HepG2 (cell line): ENCODE measurements around the gene PRR30. TPM values are rescaled to one million over a fixed set of nuclear protein-coding genes. Genes with fewer than 3 reads are reported as not detected.

Source experiments
- JUN ChIP-seq: sonication (generic); formaldehyde crosslinking; IDR thresholded peaks from 2 replicates; pipeline ENCODE4 v1.4.0; 2020; ENCODE audit warnings: mild to moderate bottlenecking, missing genetic modification reagents
- MZF1 ChIP-seq: sonication (generic); formaldehyde crosslinking; IDR thresholded peaks from 2 replicates; pipeline ENCODE4 v1.8.1; 2023; ENCODE audit warnings: mild to moderate bottlenecking, missing genetic modification reagents, borderline replicate concordance
- NR2C2 ChIP-seq: sonication (generic); formaldehyde crosslinking; IDR thresholded peaks from 2 replicates; pipeline ENCODE4 v1.4.0; 2020; ENCODE audit warnings: missing genetic modification reagents, mild to moderate bottlenecking, moderate library complexity, borderline replicate concordance
- PHF8 ChIP-seq: sonication (generic); formaldehyde crosslinking; IDR thresholded peaks from 2 replicates; pipeline ENCODE4 v1.5.0; 2020; ENCODE audit warnings: missing genetic modification reagents
- SIX4 ChIP-seq: sonication (generic); formaldehyde crosslinking; IDR thresholded peaks from 2 replicates; pipeline ENCODE4 v1.4.0; 2020; ENCODE audit warnings: missing genetic modification reagents
- SOX5 ChIP-seq: IDR thresholded peaks from 2 replicates; pipeline ENCODE4 v1.6.1; 2016; ENCODE audit warnings: borderline replicate concordance
- SOX6 ChIP-seq, 2 experiments: fragments of 450-650 bp in 1 of 2; sonication (generic) in 1 of 2; formaldehyde crosslinking in 1 of 2; IDR thresholded peaks; 2 replicates each; pipeline versions ENCODE4 v1.4.0 to v1.6.1; 2017 to 2020; ENCODE audit warnings: antibody characterized with exemption in 1 of 2, mild to moderate bottlenecking in 1 of 2, missing genetic modification reagents in 1 of 2
- TCF12 ChIP-seq, 2 experiments: fragments of 450-650 bp in 1 of 2; sonication (generic) in 1 of 2; formaldehyde crosslinking in 1 of 2; IDR thresholded peaks; 2 replicates each; pipeline versions ENCODE4 v1.6.1 to v1.8.0; 2017 to 2022; ENCODE audit warnings: antibody characterized with exemption in 1 of 2, mild to moderate bottlenecking in 1 of 2, missing genetic modification reagents in 1 of 2, moderate library complexity in 1 of 2
- ZNF773 ChIP-seq: sonication (generic); formaldehyde crosslinking; IDR thresholded peaks from 2 replicates; pipeline ENCODE4 v1.4.0; 2020; ENCODE audit warnings: missing genetic modification reagents, borderline replicate concordance
- ZNF841 ChIP-seq: sonication (generic); formaldehyde crosslinking; IDR thresholded peaks from 2 replicates; pipeline ENCODE4 v1.8.1; 2023; ENCODE audit warnings: missing genetic modification reagents, borderline replicate concordance
- ZNF878 ChIP-seq: sonication (generic); formaldehyde crosslinking; IDR thresholded peaks from 2 replicates; pipeline ENCODE4 v1.8.1; 2023; ENCODE audit warnings: mild to moderate bottlenecking, missing genetic modification reagents, moderate library complexity
- ZSCAN21 ChIP-seq: sonication (generic); formaldehyde crosslinking; IDR thresholded peaks from 2 replicates; pipeline ENCODE4 v1.8.0; 2022; ENCODE audit warnings: mild to moderate bottlenecking, missing genetic modification reagents, moderate library complexity, borderline replicate concordance
- polyA plus RNA-seq, 8 experiments: library from polyadenylated mRNA; depleted of rRNA in 3 of 8; stranded (reverse) in 7 of 8; unstranded in 1 of 8; fragments of >200 nt; fragmentation: Illumina TruSeq in 4 of 8; extraction: Trizol in 4 of 8; gene quantifications; 2 replicates each; pipeline versions ENCODE4 v1.2.1 to v1.2.3, GENCODE V29; 2011 to 2016; ENCODE audit warnings: low read depth in 4 of 8, missing spikeins in 1 of 8, mixed read lengths in 1 of 8; ENCODE audit not compliant: insufficient read depth in 1 of 8
- total RNA-seq, 5 experiments: library from RNA; depleted of rRNA; stranded (reverse); fragments of >200 nt; fragmentation: Illumina TruSeq; extraction: Trizol; gene quantifications; 2 replicates each; pipeline ENCODE4 v1.2.3, GENCODE V29; 2016; ENCODE audit warnings: low read depth in 1 of 5
- TF ChIP-seq, protein P1 (sequence below): IDR thresholded peaks from 2 replicates; pipeline ENCODE4 v1.6.1; 2016; ENCODE audit warnings: missing compliant biosample characterization, missing genetic modification reagents, borderline replicate concordance
- TF ChIP-seq, protein P2 (sequence below): sonication (generic); formaldehyde crosslinking; IDR thresholded peaks from 2 replicates; pipeline ENCODE4 v1.5.1; 2020; ENCODE audit warnings: mild to moderate bottlenecking, missing genetic modification reagents, moderate library complexity
- TF ChIP-seq, protein P3 (sequence below): fragments of 450-650 bp; IDR thresholded peaks from 2 replicates; pipeline ENCODE4 v1.6.1; 2017
- TF ChIP-seq, protein P4 (sequence below): sonication (generic); formaldehyde crosslinking; conservative IDR thresholded peaks from 2 replicates; pipeline ENCODE4 v1.4.0; 2020; ENCODE audit warnings: missing genetic modification reagents
- TF ChIP-seq, protein P5 (sequence below): IDR thresholded peaks from 2 replicates; pipeline ENCODE4 v1.4.0; 2020; ENCODE audit warnings: mild to moderate bottlenecking, missing genetic modification reagents
- TF ChIP-seq, protein P6 (sequence below): sonication (generic); formaldehyde crosslinking; IDR thresholded peaks from 2 replicates; pipeline ENCODE4 v1.4.0; 2020; ENCODE audit warnings: mild to moderate bottlenecking, missing genetic modification reagents

The PRR30 gene
- total and polyA plus RNA-seq, 2 of the 13 experiments (the other 11 are each of a cell fraction or from before 2014, with no cell fraction given), result not detected

DNA sequence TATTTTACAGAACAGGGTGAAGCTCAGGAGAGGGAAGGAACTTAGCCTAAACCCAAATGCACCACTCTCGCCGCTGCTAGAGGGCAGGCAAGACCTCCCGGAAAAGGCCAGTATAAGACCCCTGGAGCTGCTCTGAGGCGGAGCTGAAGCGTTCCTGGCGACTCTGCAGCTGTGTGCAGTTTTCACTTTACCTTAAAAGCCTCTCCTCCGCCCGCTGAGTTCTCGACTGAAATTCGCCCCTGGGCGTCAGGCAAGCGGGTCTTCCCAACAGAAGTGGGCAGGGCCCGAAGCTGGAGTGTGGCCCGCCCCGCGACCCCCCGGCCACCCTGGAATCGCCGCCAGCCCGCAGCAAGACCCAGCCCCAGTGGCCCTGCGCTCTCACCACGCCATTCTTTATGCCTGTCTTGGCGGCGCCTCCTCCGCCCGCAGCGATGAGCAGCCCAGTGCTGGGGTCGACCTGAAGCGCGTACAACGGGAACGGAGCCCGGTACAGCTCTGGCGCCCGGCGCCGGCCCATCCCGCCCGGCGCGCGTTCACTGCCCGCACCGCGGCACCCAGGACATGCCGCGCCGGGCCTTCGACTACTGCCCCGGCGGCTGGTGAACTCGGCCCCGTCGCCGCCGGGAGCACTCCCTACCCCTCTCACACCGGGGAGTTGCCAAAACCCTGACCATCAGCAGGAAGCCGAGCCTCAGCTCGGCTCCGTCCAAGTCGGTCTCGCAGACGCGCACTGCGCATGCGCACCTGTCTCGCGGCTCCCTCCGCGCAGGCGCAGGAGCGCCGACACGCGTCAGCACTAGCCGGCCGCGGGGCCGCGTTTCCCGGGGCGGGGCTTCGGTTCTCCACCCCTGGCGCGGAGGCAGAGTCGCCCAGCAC lies 5.1 kb downstream of the PRR30 start, which contains the start of gene PREB (continued):
- TF ChIP-seq, protein P1, sequence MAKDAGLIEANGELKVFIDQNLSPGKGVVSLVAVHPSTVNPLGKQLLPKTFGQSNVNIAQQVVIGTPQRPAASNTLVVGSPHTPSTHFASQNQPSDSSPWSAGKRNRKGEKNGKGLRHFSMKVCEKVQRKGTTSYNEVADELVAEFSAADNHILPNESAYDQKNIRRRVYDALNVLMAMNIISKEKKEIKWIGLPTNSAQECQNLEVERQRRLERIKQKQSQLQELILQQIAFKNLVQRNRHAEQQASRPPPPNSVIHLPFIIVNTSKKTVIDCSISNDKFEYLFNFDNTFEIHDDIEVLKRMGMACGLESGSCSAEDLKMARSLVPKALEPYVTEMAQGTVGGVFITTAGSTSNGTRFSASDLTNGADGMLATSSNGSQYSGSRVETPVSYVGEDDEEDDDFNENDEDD (CRISPR knock-in tag), result peak; percentile 57; the same call in 1 of the 2 replicates
- TF ChIP-seq, protein P2, sequence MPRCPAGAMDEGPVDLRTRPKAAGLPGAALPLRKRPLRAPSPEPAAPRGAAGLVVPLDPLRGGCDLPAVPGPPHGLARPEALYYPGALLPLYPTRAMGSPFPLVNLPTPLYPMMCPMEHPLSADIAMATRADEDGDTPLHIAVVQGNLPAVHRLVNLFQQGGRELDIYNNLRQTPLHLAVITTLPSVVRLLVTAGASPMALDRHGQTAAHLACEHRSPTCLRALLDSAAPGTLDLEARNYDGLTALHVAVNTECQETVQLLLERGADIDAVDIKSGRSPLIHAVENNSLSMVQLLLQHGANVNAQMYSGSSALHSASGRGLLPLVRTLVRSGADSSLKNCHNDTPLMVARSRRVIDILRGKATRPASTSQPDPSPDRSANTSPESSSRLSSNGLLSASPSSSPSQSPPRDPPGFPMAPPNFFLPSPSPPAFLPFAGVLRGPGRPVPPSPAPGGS (CRISPR knock-in tag), result no peak
- no peak for TF ChIP-seq ZNF841 (CRISPR knock-in tag)
- TF ChIP-seq, protein P3, sequence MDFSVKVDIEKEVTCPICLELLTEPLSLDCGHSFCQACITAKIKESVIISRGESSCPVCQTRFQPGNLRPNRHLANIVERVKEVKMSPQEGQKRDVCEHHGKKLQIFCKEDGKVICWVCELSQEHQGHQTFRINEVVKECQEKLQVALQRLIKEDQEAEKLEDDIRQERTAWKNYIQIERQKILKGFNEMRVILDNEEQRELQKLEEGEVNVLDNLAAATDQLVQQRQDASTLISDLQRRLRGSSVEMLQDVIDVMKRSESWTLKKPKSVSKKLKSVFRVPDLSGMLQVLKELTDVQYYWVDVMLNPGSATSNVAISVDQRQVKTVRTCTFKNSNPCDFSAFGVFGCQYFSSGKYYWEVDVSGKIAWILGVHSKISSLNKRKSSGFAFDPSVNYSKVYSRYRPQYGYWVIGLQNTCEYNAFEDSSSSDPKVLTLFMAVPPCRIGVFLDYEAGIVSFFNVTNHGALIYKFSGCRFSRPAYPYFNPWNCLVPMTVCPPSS, result no peak
- no peak for TF ChIP-seq SOX6 (IDR thresholded peaks at IDR 0.05)
- peak; percentile 51 for TF ChIP-seq SOX6 (CRISPR knock-in tag; IDR thresholded peaks at IDR 0.05)
- no peak for TF ChIP-seq JUN (CRISPR knock-in tag)
- no peak for TF ChIP-seq ZNF878 (CRISPR knock-in tag)
- TF ChIP-seq SIX4, result no peak
- TF ChIP-seq, protein P4, sequence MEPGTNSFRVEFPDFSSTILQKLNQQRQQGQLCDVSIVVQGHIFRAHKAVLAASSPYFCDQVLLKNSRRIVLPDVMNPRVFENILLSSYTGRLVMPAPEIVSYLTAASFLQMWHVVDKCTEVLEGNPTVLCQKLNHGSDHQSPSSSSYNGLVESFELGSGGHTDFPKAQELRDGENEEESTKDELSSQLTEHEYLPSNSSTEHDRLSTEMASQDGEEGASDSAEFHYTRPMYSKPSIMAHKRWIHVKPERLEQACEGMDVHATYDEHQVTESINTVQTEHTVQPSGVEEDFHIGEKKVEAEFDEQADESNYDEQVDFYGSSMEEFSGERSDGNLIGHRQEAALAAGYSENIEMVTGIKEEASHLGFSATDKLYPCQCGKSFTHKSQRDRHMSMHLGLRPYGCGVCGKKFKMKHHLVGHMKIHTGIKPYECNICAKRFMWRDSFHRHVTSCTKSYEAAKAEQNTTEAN (CRISPR knock-in tag), result 0 out of 2 replicates have a peak, but pooled peaks have one; percentile 31
- peak; percentile 81; the same call in 1 of the 2 replicates for TF ChIP-seq NR2C2 (CRISPR knock-in tag)
- no peak; the same call in 1 of the 2 replicates for TF ChIP-seq SOX5 (CRISPR knock-in tag)
- peak; percentile 92 for TF ChIP-seq PHF8 (CRISPR knock-in tag)
- TF ChIP-seq, protein P5, sequence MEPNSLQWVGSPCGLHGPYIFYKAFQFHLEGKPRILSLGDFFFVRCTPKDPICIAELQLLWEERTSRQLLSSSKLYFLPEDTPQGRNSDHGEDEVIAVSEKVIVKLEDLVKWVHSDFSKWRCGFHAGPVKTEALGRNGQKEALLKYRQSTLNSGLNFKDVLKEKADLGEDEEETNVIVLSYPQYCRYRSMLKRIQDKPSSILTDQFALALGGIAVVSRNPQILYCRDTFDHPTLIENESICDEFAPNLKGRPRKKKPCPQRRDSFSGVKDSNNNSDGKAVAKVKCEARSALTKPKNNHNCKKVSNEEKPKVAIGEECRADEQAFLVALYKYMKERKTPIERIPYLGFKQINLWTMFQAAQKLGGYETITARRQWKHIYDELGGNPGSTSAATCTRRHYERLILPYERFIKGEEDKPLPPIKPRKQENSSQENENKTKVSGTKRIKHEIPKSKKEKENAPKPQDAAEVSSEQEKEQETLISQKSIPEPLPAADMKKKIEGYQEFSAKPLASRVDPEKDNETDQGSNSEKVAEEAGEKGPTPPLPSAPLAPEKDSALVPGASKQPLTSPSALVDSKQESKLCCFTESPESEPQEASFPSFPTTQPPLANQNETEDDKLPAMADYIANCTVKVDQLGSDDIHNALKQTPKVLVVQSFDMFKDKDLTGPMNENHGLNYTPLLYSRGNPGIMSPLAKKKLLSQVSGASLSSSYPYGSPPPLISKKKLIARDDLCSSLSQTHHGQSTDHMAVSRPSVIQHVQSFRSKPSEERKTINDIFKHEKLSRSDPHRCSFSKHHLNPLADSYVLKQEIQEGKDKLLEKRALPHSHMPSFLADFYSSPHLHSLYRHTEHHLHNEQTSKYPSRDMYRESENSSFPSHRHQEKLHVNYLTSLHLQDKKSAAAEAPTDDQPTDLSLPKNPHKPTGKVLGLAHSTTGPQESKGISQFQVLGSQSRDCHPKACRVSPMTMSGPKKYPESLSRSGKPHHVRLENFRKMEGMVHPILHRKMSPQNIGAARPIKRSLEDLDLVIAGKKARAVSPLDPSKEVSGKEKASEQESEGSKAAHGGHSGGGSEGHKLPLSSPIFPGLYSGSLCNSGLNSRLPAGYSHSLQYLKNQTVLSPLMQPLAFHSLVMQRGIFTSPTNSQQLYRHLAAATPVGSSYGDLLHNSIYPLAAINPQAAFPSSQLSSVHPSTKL (CRISPR knock-in tag), result no peak
- no peak for TF ChIP-seq ZNF773 (CRISPR knock-in tag)
- TF ChIP-seq TCF12 (IDR thresholded peaks at IDR 0.05), result no peak
- TF ChIP-seq TCF12 (CRISPR knock-in tag; IDR thresholded peaks at IDR 0.05), result peak; percentile 89
- TF ChIP-seq, protein P6, sequence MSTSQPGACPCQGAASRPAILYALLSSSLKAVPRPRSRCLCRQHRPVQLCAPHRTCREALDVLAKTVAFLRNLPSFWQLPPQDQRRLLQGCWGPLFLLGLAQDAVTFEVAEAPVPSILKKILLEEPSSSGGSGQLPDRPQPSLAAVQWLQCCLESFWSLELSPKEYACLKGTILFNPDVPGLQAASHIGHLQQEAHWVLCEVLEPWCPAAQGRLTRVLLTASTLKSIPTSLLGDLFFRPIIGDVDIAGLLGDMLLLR, result peak; percentile 78; the same call in 1 of the 2 replicates
- TF ChIP-seq MZF1 (CRISPR knock-in tag), result no peak
- TF ChIP-seq ZSCAN21 (CRISPR knock-in tag), result no peak; the same call in 1 of the 2 replicates
